Activated T-helper 2 cell treated with anti-CD3 and anti-CD28 coated beads, Interferon-gamma antibody, Interleukin-2, Interleukin-4, amounts not matched to agents 10 μg/mL and 5 μg/mL and 100 μg/mL, durations not matched to agents 14 hours and 24 hours and 36 hours (primary cell): ENCODE measurements around the gene NR5A1. TPM values are rescaled to one million over a fixed set of nuclear protein-coding genes. Genes with fewer than 3 reads are reported as not detected.

ENCODE experiments used
- DNase-seq: peaks from one replicate; pipeline ENCODE4 v3.0.0; 2021; ENCODE audit warnings: low spot score
- H3K27ac Mint-ChIP-seq: one replicate; pipeline ENCODE4 v1.8.0; 2021; ENCODE audit warnings: mixed read lengths
- H3K27me3 Mint-ChIP-seq: one replicate; pipeline ENCODE4 v1.8.0; 2021; ENCODE audit warnings: low read depth, mixed read lengths
- H3K36me3 Mint-ChIP-seq: one replicate; pipeline ENCODE4 v1.8.0; 2021; ENCODE audit warnings: low read depth, mixed read lengths
- H3K4me1 Mint-ChIP-seq: one replicate; pipeline ENCODE4 v1.8.0; 2021; ENCODE audit warnings: low read depth, mixed read lengths
- H3K4me3 Mint-ChIP-seq: one replicate; pipeline ENCODE4 v1.8.0; 2021; ENCODE audit warnings: low read depth, mild to moderate bottlenecking, moderate library complexity, mixed read lengths
- H3K9me3 Mint-ChIP-seq: one replicate; pipeline ENCODE4 v1.8.0; 2021; ENCODE audit warnings: mixed read lengths
- intact Hi-C: fragments of 100-400 bp; cut with micrococcal nuclease; formaldehyde crosslinking; loops from one replicate; pipeline ENCODE4 v1.15.1; 2023
- total RNA-seq: library from RNA; stranded (reverse); gene quantifications from 2 replicates; pipeline ENCODE4 v1.2.3, GENCODE V29; 2022

NR5A1 gene
- total RNA-seq, 1 donor from 2014 or later, result not detected

DNA sequence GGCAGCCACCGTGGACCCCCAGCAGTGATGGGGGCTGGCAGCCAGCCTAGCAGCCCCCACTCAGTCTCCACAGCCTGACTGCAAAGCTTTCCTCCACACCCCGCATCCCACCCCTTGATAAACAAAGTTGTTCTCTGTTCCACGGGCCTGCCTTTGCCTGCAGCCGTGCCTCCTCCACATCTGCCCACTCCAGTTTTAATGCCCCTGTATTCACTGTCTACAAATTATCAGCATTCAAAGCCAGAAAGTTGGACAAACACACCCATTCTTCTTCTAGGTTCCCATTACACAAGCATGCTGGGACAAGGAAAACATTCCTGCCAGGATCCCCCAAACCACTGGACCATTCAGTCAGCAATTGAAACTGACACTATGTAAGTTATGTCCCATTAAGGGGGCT, 23.0 kb upstream of the NR5A1 start:
- no peak overlapping the region for H3K4me3 Mint-ChIP-seq
- H3K36me3 Mint-ChIP-seq, result no peaks in the 10 kb centered on the region
- H3K9me3 Mint-ChIP-seq, result no peaks in the 10 kb centered on the region
- no peak overlapping the region for H3K27ac Mint-ChIP-seq
- no peaks in the 10 kb centered on the region for H3K4me1 Mint-ChIP-seq
- DNase-seq, result no peak
- intact Hi-C loops, result no loop called here
- peaks cover 3% of the 10 kb centered on the region for H3K27me3 Mint-ChIP-seq

DNA sequence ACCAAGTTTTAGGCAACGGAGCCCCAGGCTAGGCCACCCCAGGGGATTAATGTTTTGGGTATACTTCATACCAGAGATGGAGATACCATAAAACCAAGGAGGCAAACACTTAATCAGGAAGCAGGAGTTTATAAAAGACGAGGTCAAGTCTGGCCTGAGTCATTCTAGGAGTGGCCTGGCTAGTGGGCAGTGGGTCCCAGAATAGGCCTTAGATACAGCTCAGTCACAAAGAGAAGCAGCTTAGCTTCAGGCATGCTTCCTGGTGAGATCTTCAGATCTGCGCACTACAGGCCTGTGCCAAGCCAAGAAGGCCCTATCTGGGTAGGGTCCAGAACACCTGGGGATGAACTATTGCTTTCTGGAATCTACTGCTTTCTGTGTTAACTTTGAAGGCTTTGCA, 20.6 kb upstream of the NR5A1 start:
- Mint-ChIP-seq H3K27ac (no peak overlapping the region), H3K27me3 (peaks cover 5% of the 10 kb centered on the region), H3K36me3 (no peaks in the 10 kb centered on the region), H3K4me1 (no peaks in the 10 kb centered on the region), H3K4me3 (no peak overlapping the region), H3K9me3 (no peaks in the 10 kb centered on the region)
- intact Hi-C loops, result no loop called here
- DNase-seq, result no peak

DNA sequence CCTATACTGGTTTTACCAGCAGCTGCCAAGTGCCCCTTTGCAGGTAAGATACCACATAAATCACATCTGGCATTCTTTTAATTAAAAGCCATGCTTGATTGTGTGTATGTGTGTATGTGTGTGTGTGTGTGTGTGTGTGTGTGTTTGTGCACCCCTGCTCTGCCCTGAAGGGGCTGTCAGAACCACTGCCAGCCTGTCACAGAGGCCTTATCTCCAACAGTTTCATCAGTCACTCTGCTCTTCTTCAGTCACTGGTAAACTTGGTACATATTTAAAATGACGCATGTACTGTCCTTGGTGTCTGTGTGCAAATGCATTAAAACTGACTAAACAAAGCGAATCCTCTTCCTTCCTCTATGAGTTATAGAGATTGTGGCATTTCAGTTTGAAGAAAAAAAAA, 19.0 kb upstream of the NR5A1 start:
- DNase-seq, result no peak
- Mint-ChIP-seq H3K4me3 (no peak overlapping the region), H3K4me1 (no peaks in the 10 kb centered on the region), H3K36me3 (no peaks in the 10 kb centered on the region), H3K27me3 (peaks cover 5% of the 10 kb centered on the region), H3K9me3 (no peaks in the 10 kb centered on the region), H3K27ac (no peak overlapping the region)
- intact Hi-C loops, result no loop called here

DNA sequence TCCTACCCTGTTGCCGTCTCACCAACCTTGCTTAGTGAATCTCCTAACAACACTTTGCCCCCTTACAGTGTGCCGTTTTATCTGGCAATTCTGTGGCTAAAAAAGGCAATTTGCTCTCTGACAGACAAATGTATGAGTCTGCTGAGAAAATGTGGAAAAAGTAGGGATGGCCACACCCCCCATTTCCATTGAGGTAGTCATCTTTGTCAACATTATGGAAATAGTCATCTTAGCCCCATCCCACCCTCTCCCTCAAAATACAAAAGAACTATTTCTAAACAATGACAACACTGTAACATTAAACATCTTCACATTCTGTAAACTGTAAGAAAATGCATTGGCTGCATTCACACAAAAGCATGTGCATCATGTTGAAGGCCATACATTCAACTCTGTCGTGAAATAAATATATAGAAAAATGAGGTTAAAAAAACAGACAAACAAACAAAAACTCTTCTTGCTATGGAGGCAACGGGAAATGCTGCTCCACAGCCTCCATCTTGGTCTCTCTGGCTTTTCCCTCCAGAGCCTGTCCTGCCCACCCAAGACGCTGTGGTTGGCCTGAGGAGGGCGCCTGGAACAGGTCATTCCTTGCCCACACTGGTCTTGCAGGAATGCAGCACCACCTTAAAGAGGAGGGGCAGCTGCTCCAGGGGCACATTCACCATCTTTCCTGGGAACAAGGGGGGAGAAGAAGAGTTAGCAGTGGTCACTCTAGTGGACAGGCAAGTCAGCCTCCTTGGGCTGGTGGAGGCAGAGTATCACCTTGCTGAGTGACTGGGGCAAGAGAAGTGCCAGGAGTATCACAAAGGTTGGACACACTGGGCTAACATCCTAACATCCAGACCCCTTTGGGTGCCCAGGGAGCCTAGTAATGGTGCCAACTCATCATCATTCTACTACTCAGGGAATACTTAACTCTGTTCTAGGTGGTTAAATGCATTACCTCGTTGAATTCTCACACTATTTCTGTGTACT, 15.2 kb upstream of the NR5A1 start:
- intact Hi-C loops, result no loop called here
- peaks cover 5% of the 10 kb centered on the region for H3K27me3 Mint-ChIP-seq
- DNase-seq, result no peak
- no peak overlapping the region for H3K27ac Mint-ChIP-seq
- no peak overlapping the region for H3K4me3 Mint-ChIP-seq
- no peaks in the 10 kb centered on the region for H3K9me3 Mint-ChIP-seq
- H3K4me1 Mint-ChIP-seq, result no peaks in the 10 kb centered on the region
- H3K36me3 Mint-ChIP-seq, result no peaks in the 10 kb centered on the region

DNA sequence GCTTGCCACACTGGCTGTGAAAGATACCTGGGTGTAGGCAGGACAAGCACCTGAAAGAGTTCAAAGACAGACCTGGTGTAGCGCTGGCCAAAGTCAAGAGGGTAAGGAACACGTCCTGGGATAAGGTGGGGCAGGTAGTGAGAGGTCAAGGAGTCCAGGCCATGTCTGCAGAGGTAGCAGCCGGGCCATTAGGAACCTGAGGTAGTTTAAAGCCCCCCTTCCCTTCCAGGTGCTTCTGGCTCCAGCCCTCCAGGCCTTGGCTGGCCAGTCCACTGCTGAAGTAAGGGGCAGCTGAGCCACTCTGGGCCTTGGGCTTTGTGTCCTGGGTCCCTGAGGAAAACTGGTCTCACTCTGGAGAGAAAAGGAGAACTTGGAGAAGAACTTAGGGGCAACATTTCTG, 13.9 kb upstream of the NR5A1 start:
- H3K27me3 Mint-ChIP-seq, result peaks cover 5% of the 10 kb centered on the region
- H3K4me1 Mint-ChIP-seq, result no peaks in the 10 kb centered on the region
- H3K36me3 Mint-ChIP-seq, result no peaks in the 10 kb centered on the region
- no peak for DNase-seq
- intact Hi-C loops, result no loop called here
- no peak overlapping the region for H3K4me3 Mint-ChIP-seq
- no peaks in the 10 kb centered on the region for H3K9me3 Mint-ChIP-seq
- no peak overlapping the region for H3K27ac Mint-ChIP-seq

DNA sequence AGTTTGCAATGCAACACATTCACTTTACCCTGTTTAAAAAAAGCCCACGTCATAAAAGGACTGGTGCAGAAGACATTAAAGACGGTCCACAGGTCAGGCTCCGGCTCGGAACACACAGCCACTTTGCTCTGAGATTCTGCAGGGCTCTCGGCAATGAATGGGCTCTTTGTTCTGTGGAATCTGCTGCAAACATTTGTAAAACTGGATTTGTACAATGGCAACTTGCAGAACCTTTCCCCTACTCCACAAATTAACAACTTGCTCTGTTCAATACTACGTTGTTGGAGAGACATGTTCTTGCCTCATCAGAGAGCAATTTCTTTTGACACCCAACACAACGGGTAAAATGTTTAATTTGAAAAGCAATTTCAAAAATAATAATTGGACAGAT, 13.0 kb upstream of the NR5A1 start:
- no peak overlapping the region for H3K27ac Mint-ChIP-seq
- H3K27me3 Mint-ChIP-seq, result peaks cover 5% of the 10 kb centered on the region
- H3K9me3 Mint-ChIP-seq, result no peaks in the 10 kb centered on the region
- no peaks in the 10 kb centered on the region for H3K36me3 Mint-ChIP-seq
- no peak overlapping the region for H3K4me3 Mint-ChIP-seq
- intact Hi-C loops, result no loop called here
- H3K4me1 Mint-ChIP-seq, result no peaks in the 10 kb centered on the region
- DNase-seq, result no peak

DNA sequence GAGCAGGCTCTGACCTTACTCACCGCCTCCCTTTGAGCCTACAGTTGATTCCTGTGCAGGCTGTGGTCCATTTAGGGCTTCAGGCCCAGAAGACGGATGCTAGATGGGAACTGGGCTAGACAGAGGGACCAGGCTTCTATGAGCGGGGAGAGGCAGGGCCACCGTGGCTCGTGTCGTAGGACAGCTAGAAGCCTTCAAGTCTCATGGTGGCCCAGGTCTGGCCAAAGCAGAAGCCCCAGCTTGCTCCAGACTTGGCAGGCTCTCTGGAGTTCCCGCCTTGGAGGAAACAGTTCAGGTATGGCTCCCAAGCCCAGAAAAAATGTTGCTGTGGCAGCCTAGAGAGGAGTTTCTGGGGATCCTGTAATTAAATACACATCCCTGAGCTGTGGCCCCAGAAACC, 10.9 kb upstream of the NR5A1 start:
- Mint-ChIP-seq H3K27ac (no peak overlapping the region), H3K36me3 (no peaks in the 10 kb centered on the region), H3K4me3 (no peak overlapping the region), H3K27me3 (peaks cover 3% of the 10 kb centered on the region), H3K9me3 (no peaks in the 10 kb centered on the region), H3K4me1 (no peaks in the 10 kb centered on the region)
- no peak for DNase-seq
- intact Hi-C loops, result no loop called here

DNA sequence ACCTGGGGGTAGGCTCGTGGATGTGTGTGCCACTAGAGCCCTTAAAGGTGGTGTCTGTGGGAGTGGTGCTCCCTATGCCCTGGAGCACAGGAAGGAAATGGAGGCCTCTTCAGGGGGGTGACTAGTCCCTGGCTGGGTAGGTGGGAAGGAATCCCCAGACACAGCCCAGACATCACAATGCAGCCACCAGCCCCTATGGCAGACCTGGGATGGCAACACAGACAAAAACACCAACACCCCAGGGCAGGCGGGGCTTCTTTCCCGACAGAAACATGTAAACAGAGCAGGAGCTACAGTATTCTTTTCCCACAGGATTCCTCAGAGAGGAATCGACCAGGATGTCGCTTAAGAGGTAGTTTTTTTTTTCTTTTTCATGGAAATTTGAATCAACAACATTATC, 10.4 kb upstream of the NR5A1 start:
- no peak overlapping the region for H3K4me3 Mint-ChIP-seq
- H3K27ac Mint-ChIP-seq, result no peak overlapping the region
- H3K9me3 Mint-ChIP-seq, result no peaks in the 10 kb centered on the region
- no peak for DNase-seq
- no peaks in the 10 kb centered on the region for H3K4me1 Mint-ChIP-seq
- peaks cover 3% of the 10 kb centered on the region for H3K27me3 Mint-ChIP-seq
- intact Hi-C loops, result no loop called here
- no peaks in the 10 kb centered on the region for H3K36me3 Mint-ChIP-seq

DNA sequence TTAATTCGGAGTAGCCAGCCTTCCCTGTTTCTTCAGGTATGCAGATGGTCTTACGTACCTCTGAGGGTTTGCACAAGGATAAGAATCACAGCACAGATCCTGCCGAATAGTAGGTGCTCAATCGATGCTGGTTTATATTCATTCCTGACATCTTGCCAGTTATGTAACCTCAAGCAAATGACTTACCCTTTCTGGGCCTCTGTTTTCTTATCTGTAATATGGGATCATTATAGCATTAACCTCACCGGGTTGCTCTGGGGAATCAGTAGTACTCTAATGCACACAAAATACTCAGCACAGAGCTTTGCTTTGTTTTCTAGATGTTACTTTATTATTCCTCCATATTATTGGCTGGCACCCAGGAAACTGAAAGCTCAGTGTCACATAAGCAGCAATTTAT, 7.7 kb upstream of the NR5A1 start:
- H3K4me1 Mint-ChIP-seq, result no peaks in the 10 kb centered on the region
- no peaks in the 10 kb centered on the region for H3K36me3 Mint-ChIP-seq
- no peaks in the 10 kb centered on the region for H3K9me3 Mint-ChIP-seq
- DNase-seq, result no peak
- H3K4me3 Mint-ChIP-seq, result no peak overlapping the region
- H3K27me3 Mint-ChIP-seq, result no peaks in the 10 kb centered on the region
- no peak overlapping the region for H3K27ac Mint-ChIP-seq
- intact Hi-C loops, result no loop called here

DNA sequence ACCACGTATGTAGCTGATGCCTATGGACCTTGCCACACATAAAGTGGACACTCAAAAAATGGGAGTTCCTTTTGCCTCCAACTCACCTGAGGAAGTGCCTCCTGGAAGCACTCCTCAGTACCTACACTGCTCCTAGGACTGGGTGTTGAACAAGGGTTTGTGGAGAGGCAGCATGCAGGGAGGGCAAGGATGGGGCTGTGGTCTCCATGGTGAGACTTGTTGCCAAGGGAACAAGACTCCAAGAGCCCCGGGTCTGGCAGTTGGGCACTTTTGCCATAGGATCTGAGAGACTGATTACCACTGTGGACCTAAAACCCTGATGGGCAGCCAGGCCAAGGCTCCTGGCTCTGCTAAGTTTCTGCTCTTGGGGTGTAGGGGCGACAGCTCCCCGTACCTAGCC, 6.9 kb upstream of the NR5A1 start:
- no peaks in the 10 kb centered on the region for H3K4me1 Mint-ChIP-seq
- intact Hi-C loops, result no loop called here

DNA sequence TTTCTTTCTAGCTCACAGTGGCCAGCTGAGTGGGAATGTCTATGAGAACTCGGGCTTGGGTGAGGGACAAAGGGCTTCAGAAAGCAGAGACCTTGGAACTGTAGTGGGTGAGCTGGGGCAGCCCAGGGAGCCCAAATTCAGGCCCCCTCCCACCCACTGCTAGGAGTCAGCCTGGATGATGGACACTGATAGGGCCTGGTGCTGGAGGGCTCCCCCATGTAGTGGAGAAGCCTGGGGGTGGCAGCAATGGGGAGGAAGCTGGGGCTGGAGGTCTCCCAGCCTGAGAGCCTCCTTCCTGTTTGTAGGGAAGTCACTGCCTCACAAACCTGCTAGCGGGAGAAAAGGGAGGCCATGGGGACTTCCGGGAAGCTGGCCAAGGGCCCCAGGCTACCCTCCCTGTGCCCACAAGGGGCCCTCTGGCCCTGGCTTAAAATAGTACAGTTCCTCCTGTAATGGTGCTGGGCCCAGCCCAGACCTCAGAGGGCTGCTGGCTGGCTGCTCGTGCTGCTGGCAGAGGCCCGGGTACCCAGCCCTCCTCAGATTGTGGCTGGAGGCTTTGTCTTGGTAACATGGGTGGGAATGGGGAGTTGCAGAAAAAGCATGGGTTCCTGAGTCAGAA, 6.3 kb upstream of the NR5A1 start:
- Mint-ChIP-seq H3K4me3 (no peak overlapping the region), H3K36me3 (no peaks in the 10 kb centered on the region), H3K27ac (no peak overlapping the region), H3K27me3 (no peaks in the 10 kb centered on the region), H3K4me1 (no peaks in the 10 kb centered on the region), H3K9me3 (no peaks in the 10 kb centered on the region)
- no peak for DNase-seq
- intact Hi-C loops, result no loop called here

More for the DNA sequence above, 6.9 kb upstream of the NR5A1 start:
- Mint-ChIP-seq H3K4me3 (no peak overlapping the region), H3K27me3 (no peaks in the 10 kb centered on the region), H3K36me3 (no peaks in the 10 kb centered on the region), H3K27ac (no peak overlapping the region), H3K9me3 (no peaks in the 10 kb centered on the region)
- DNase-seq, result no peak

DNA sequence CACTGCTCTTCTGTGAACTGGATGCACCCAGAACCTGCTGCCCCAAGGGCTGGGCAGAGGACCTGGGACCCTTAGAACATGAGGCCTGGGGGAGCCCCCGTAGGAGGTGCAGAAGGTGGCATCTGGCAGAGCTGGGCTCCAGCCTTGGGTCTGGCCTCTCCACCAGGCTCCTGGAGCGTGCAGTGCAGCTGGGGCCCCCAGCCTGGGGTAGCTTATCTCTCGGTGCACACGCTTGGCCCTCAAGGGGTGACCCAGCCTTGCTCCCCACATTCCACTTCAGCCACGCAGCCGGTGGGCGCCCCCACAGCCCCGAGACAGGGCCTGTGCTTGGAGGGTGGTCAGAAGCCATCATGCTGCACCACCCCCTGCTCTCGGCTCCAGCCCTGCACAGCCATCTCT, 5.6 kb upstream of the NR5A1 start:
- no peak for DNase-seq
- Mint-ChIP-seq H3K27ac (no peak overlapping the region), H3K36me3 (no peaks in the 10 kb centered on the region), H3K9me3 (no peaks in the 10 kb centered on the region), H3K4me1 (no peaks in the 10 kb centered on the region), H3K4me3 (no peak overlapping the region), H3K27me3 (no peaks in the 10 kb centered on the region)
- intact Hi-C loops, result no loop called here
